Measurements from ENCODE around the gene KCNQ1. TPM values are rescaled to one million over a fixed set of nuclear protein-coding genes. Genes with fewer than 3 reads are reported as not detected.

Gene KCNQ1
- polyA plus RNA-seq, 1 experiment, result not detected

GRCh38 chr11:2779499-2779980, 334.7 kb downstream of the KCNQ1 start:
- ChIA-PET POLR2A (no interaction called here), CTCF (no interaction called here)
- no peak overlapping the region for H3K27ac ChIP-seq (ENCODE audit: low read depth, low read length)
- TF ChIP-seq CTCF (IDR thresholded peaks at IDR 0.05; ENCODE audit: low read depth, low read length), result no peak
- H3K4me3 ChIP-seq (ENCODE audit: low read depth, low read length), result no peak overlapping the region
- peaks cover 6% of the 10 kb centered on the region for H3K27me3 ChIP-seq (ENCODE audit: control insufficient read depth, insufficient read depth, low read length)
- H3K9me3 ChIP-seq (ENCODE audit: control insufficient read depth, insufficient read depth, low read length), result no peaks in the 10 kb centered on the region
- DNase-seq (ENCODE audit: low read depth, low spot score), result no peak

GRCh38 chr11:2779981-2780849, 335.4 kb downstream of the KCNQ1 start:
- no peak overlapping the region for H3K27ac ChIP-seq (ENCODE audit: low read depth, low read length)

GRCh38 chr11:2780850-2781407, 336.1 kb downstream of the KCNQ1 start:
- DNase-seq (ENCODE audit: low read depth, low spot score), result no peak
- no peak for TF ChIP-seq CTCF (IDR thresholded peaks at IDR 0.05; ENCODE audit: low read depth, low read length)
- Histone ChIP-seq H3K27me3 (ENCODE audit: control insufficient read depth, insufficient read depth, low read length) (peaks cover 7% of the 10 kb centered on the region), H3K27ac (ENCODE audit: low read depth, low read length) (no peak overlapping the region), H3K9me3 (ENCODE audit: control insufficient read depth, insufficient read depth, low read length) (no peaks in the 10 kb centered on the region), H3K4me3 (ENCODE audit: low read depth, low read length) (no peak overlapping the region)
- ChIA-PET CTCF (no interaction called here), POLR2A (interaction anchor here (0.7 kb wide), 1 partner anchor 30 kb away, joined by 5 read pairs; no protein-coding TSS in a partner anchor)

More at GRCh38 chr11:2779981-2780849, 335.4 kb downstream of the KCNQ1 start:
- Histone ChIP-seq H3K27me3 (ENCODE audit: control insufficient read depth, insufficient read depth, low read length) (peaks cover 9% of the 10 kb centered on the region), H3K9me3 (ENCODE audit: control insufficient read depth, insufficient read depth, low read length) (no peaks in the 10 kb centered on the region), H3K4me3 (ENCODE audit: low read depth, low read length) (no peak overlapping the region)
- DNase-seq (ENCODE audit: low read depth, low spot score), result no peak
- ChIA-PET CTCF (no interaction called here), POLR2A (interaction anchor here (0.6 to 0.7 kb wide), 2 partner anchors 31 to 246 kb away, joined by 5 to 6 read pairs; no protein-coding TSS in a partner anchor)
- TF ChIP-seq CTCF (IDR thresholded peaks at IDR 0.05; ENCODE audit: low read depth, low read length), result no peak

GRCh38 chr11:2781408-2782274, 336.8 kb downstream of the KCNQ1 start:
- no peak for DNase-seq (ENCODE audit: low read depth, low spot score)
- POLR2A ChIA-PET, result no interaction called here
- CTCF ChIA-PET, result no interaction called here
- H3K9me3 ChIP-seq (ENCODE audit: control insufficient read depth, insufficient read depth, low read length), result no peaks in the 10 kb centered on the region
- H3K27me3 ChIP-seq (ENCODE audit: control insufficient read depth, insufficient read depth, low read length), result peaks cover 5% of the 10 kb centered on the region
- no peak overlapping the region for H3K4me3 ChIP-seq (ENCODE audit: low read depth, low read length)
- H3K27ac ChIP-seq (ENCODE audit: low read depth, low read length), result no peak overlapping the region
- no peak for TF ChIP-seq CTCF (IDR thresholded peaks at IDR 0.05; ENCODE audit: low read depth, low read length)

Data from AG04450 (cell line).